ENCODE data around the gene HOXD9.

DNA sequence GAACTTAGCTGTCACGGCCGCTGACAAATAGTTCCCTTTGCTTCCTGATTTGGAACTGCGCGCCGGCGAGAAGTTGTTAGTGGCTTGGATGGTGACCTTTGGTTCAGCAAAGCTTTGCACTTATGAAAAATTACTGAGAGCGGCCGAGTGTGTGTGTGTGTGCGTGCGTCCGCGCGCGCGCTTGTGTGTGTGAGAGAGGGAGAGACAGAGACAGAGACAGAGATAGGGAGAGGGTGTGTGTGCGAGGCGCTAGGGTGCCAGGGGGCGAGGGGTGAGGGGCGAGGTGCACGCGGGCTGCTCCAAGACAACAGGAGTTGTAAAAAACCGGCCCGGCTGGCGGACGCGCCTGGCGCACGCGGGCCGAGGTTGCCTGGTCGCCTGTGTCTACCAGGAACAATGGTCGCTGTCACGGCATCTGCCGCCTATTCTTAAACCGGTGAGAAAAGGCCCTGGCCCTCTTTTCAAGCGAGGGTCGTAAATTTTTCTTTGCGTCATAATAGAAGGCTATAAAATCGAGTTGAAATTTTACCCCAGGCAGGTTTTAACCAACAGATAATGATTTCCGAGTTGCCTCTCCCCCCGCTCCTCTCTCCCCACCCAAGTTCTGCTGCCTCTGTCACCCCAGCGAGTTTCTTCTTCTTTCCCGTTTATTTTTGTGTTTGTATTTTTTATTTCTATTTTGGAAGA lies 35.1 kb downstream of the HOXD9 start:
- TF ChIP-seq CTCF (IDR thresholded peaks at IDR 0.05) = no peak
- no peak for TF ChIP-seq POLR2A (IDR thresholded peaks at IDR 0.05)

Measured in body of pancreas (tissue), 4 donors.